ENCODE results near the gene MAS1L.

- TF ChIP-seq POLR2A (IDR thresholded peaks at IDR 0.05) (no peak), CTCF (IDR thresholded peaks at IDR 0.05) (no peak)
Measured at GRCh38 chr6:29489286-29489685, 1.5 kb upstream of the MAS1L start.
